Activated CD8-positive, alpha-beta T cell treated with anti-CD3 and anti-CD28 coated beads for 36 hours (primary cell): ENCODE results near the gene CBFA2T3. TPM values are rescaled to one million over a fixed set of nuclear protein-coding genes. Genes with fewer than 3 reads are reported as not detected.

ENCODE experiments used
- ATAC-seq: fragments of 200-7000 bp; cut with Tn5 transposase; one replicate; pipeline ENCODE4 v1.10.0; 2021; ENCODE audit warnings: mild to moderate bottlenecking, moderate library complexity
- CTCF ChIA-PET: fragments of 350-600 bp; sonication (Branson Sonifier 250); formaldehyde crosslinking; loops from one replicate; lab custom pipeline; 2021; ENCODE audit warnings: antibody characterized with exemption; lab: Charles Lee
- POLR2A ChIA-PET: fragments of 350-600 bp; sonication (Branson Sonifier 250); formaldehyde crosslinking; loops from one replicate; lab custom pipeline; 2021; ENCODE audit warnings: antibody characterized with exemption; lab: Charles Lee
- DNase-seq: peaks from one replicate; pipeline ENCODE4 v3.0.0-alpha.2; 2020
- H3K27ac Mint-ChIP-seq: one replicate; pipeline ENCODE4 v1.8.0; 2021; ENCODE audit warnings: mild to moderate bottlenecking, mixed read lengths
- H3K27me3 Mint-ChIP-seq: one replicate; pipeline ENCODE4 v1.8.0; 2021; ENCODE audit warnings: mixed read lengths
- H3K36me3 Mint-ChIP-seq: one replicate; pipeline ENCODE4 v1.8.0; 2021; ENCODE audit warnings: low read depth, mixed read lengths
- H3K4me1 Mint-ChIP-seq: one replicate; pipeline ENCODE4 v1.8.0; 2021; ENCODE audit warnings: low read depth, mixed read lengths
- H3K4me3 Mint-ChIP-seq: one replicate; pipeline ENCODE4 v1.8.0; 2021; ENCODE audit warnings: mild to moderate bottlenecking, moderate library complexity, mixed read lengths
- H3K9me3 Mint-ChIP-seq: one replicate; pipeline ENCODE4 v1.8.0; 2021; ENCODE audit warnings: mixed read lengths
- CTCF ChIP-seq: fragments of 200-600 bp; IDR thresholded peaks from one replicate; pipeline ENCODE4 v1.8.0; 2022; ENCODE audit warnings: antibody characterized with exemption, mild to moderate bottlenecking
- intact Hi-C: fragments of 100-400 bp; cut with micrococcal nuclease; formaldehyde crosslinking; loops from one replicate; pipeline ENCODE4 v1.10.0; 2022
- total RNA-seq, 2 experiments: library from RNA; stranded (reverse); gene quantifications; one replicate each; pipeline ENCODE4 v1.2.3, GENCODE V29; 2021

The CBFA2T3 gene
- total RNA-seq, 2 experiments from 2014 or later, result 0.14 to 0.34 TPM

GRCh38 chr16:88959022-88959421 is 18.0 kb downstream of the CBFA2T3 start:
- no peak for TF ChIP-seq CTCF
- no peak for DNase-seq
- peaks cover 16% of the 10 kb centered on the region for H3K4me1 Mint-ChIP-seq
- H3K36me3 Mint-ChIP-seq, result no peaks in the 10 kb centered on the region
- POLR2A ChIA-PET, result no interaction called here
- peaks cover 28% of the 10 kb centered on the region for H3K27me3 Mint-ChIP-seq
- ATAC-seq, result no peak
- intact Hi-C loops, result no loop called here
- H3K9me3 Mint-ChIP-seq, result no peaks in the 10 kb centered on the region
- H3K27ac Mint-ChIP-seq, result no peak overlapping the region
- H3K4me3 Mint-ChIP-seq, result no peak overlapping the region
- CTCF ChIA-PET, result no interaction called here

- ChIA-PET CTCF (interaction anchor here (1.2 to 1.3 kb wide), 2 partner anchors 17 to 209 kb away, joined by 3 to 5 read pairs; no protein-coding TSS in a partner anchor), POLR2A (no interaction called here)
- intact Hi-C loops, result no loop called here
- Mint-ChIP-seq H3K27me3 (peaks cover 28% of the 10 kb centered on the region), H3K4me3 (no peak overlapping the region), H3K9me3 (no peaks in the 10 kb centered on the region), H3K27ac (no peak overlapping the region), H3K4me1 (peaks cover 16% of the 10 kb centered on the region), H3K36me3 (no peaks in the 10 kb centered on the region)
- no peak for TF ChIP-seq CTCF
- peak; percentile 57 for ATAC-seq
- DNase-seq, result peak; percentile 48
These were observed 19.0 kb downstream of the CBFA2T3 start for GRCh38 chr16:88957887-88958577.

- intact Hi-C loops, result no loop called here
- Mint-ChIP-seq H3K27ac (no peak overlapping the region), H3K4me1 (peaks cover 16% of the 10 kb centered on the region), H3K27me3 (peaks cover 28% of the 10 kb centered on the region), H3K9me3 (no peaks in the 10 kb centered on the region), H3K36me3 (no peaks in the 10 kb centered on the region), H3K4me3 (no peak overlapping the region)
- ATAC-seq (no peak), DNase-seq (no peak)
- POLR2A ChIA-PET, result interaction anchor here (1.2 kb wide), 1 partner anchor 140 kb away, joined by 3 read pairs; no protein-coding TSS in a partner anchor
- CTCF ChIA-PET, result interaction anchor here (1.2 to 1.3 kb wide), 2 partner anchors 16 to 210 kb away, joined by 3 to 5 read pairs; no protein-coding TSS in a partner anchor
- TF ChIP-seq CTCF, result no peak
These were observed 19.6 kb downstream of the CBFA2T3 start for GRCh38 chr16:88957433-88957767.

GRCh38 chr16:88956546-88957432 is 20.2 kb downstream of the CBFA2T3 start:
- DNase-seq (no peak), ATAC-seq (peak; percentile 56)
- ChIA-PET POLR2A (interaction anchor here (1.2 kb wide), 1 partner anchor 141 kb away, joined by 3 read pairs; no protein-coding TSS in a partner anchor), CTCF (interaction anchor here (1.2 to 1.3 kb wide), 2 partner anchors 16 to 210 kb away, joined by 3 to 5 read pairs; no protein-coding TSS in a partner anchor)
- H3K36me3 Mint-ChIP-seq, result no peaks in the 10 kb centered on the region
- TF ChIP-seq CTCF, result no peak
- no peak overlapping the region for H3K27ac Mint-ChIP-seq
- intact Hi-C loops, result no loop called here
- no peaks in the 10 kb centered on the region for H3K9me3 Mint-ChIP-seq
- H3K27me3 Mint-ChIP-seq, result peaks cover 28% of the 10 kb centered on the region
- H3K4me1 Mint-ChIP-seq, result peaks cover 16% of the 10 kb centered on the region
- no peak overlapping the region for H3K4me3 Mint-ChIP-seq
